ENCODE measurements around the gene SPOCK1. TPM values are rescaled to one million over a fixed set of nuclear protein-coding genes. Genes with fewer than 3 reads are reported as not detected.
A peak's percentile ranks its signal among the peaks of the same experiment; 100 is the strongest.

Gene SPOCK1
- total RNA-seq, 1 experiment from 2014 or later = 10.9 TPM

GRCh38 chr5:137462265-137462590 is 36.9 kb downstream of the SPOCK1 start:
- no peak overlapping the region for H3K27ac Mint-ChIP-seq
- Histone ChIP-seq H3K4me2 (ENCODE audit: insufficient read depth, insufficient read length, low read length) (no peak overlapping the region), H2BK5ac (ENCODE audit: insufficient read length, low read length) (no peak overlapping the region), H3K4me1 (ENCODE audit: insufficient read depth, low read length) (no peaks in the 10 kb centered on the region), H3K23me2 (ENCODE audit: insufficient read length, low read depth, low read length, poor library complexity, severe bottlenecking) (no peaks in the 10 kb centered on the region), H3K27me3 (ENCODE audit: insufficient read depth, low read length) (no peaks in the 10 kb centered on the region; the same call in 1 of the 2 replicates), H2AFZ (ENCODE audit: low read length) (no peak overlapping the region), H3K79me2 (ENCODE audit: insufficient read depth, low read length) (no peaks in the 10 kb centered on the region), H4K20me1 (ENCODE audit: control insufficient read depth, insufficient read depth, insufficient read length) (no peaks in the 10 kb centered on the region), H3T11ph (ENCODE audit: low read length) (no peak overlapping the region), H3K14ac (ENCODE audit: insufficient read depth, low read length) (no peak overlapping the region), H3K56ac (ENCODE audit: insufficient read length, low read depth, low read length) (no peak overlapping the region), H4K91ac (ENCODE audit: insufficient read length, low read depth, low read length) (no peak overlapping the region), H3K27ac (ENCODE audit: insufficient read length, low read depth, low read length) (no peak overlapping the region), H2BK20ac (ENCODE audit: low read depth, low read length, poor library complexity, severe bottlenecking) (no peak overlapping the region), H3K9me3 (ENCODE audit: control insufficient read depth, low read depth, low read length) (no peaks in the 10 kb centered on the region), H3K4ac (ENCODE audit: low read depth, low read length) (no peak overlapping the region), H2BK15ac (ENCODE audit: low read depth, low read length) (no peak overlapping the region), H3K9ac (ENCODE audit: extremely low read depth, insufficient read length, low read length) (no peak overlapping the region), H2BK12ac (ENCODE audit: insufficient read length, low read depth, low read length) (no peak overlapping the region), H3K18ac (ENCODE audit: insufficient read length, low read depth, low read length) (no peak overlapping the region), H3K23ac (ENCODE audit: insufficient read length, low read depth, low read length) (no peak overlapping the region), H4K8ac (replicated peaks; ENCODE audit: insufficient read length, low read depth, low read length) (no peak overlapping the region), H2BK120ac (ENCODE audit: low read depth, low read length, poor library complexity, severe bottlenecking) (no peak overlapping the region), H2AK5ac (ENCODE audit: insufficient read length, low read length) (no peak overlapping the region), H3K79me1 (ENCODE audit: insufficient read depth, low read depth, low read length, poor library complexity, severe bottlenecking) (no peaks in the 10 kb centered on the region), H4K5ac (ENCODE audit: insufficient read length, low read depth, low read length) (no peak overlapping the region)
- TF ChIP-seq CTCF (conservative IDR thresholded peaks at IDR 0.05) = peak; percentile 8; the same call in 1 of the 3 replicates
- H3K4me3 Mint-ChIP-seq = no peak overlapping the region
- no CpG with 5 or more reads among the region's 5 CpGs for WGBS (ENCODE audit: extremely low coverage, insufficient read length, low lambda C conversion rate)
- no peak for DNase-seq
- H3K4me1 Mint-ChIP-seq = peaks cover 4 to 6% of the 10 kb centered on the region in 2 experiments
- H3K9me3 Mint-ChIP-seq = no peaks in the 10 kb centered on the region
- H3K36me3 Mint-ChIP-seq (ENCODE audit: insufficient read depth in 1 of 3, low read depth in 3 of 3) = no peaks in the 10 kb centered on the region
- H3K27me3 Mint-ChIP-seq (ENCODE audit: low read depth) = peaks cover 2% of the 10 kb centered on the region

Measured in H9 (cell line).